Osteoblast (primary cell): ENCODE data around the gene MRPL54. TPM values are rescaled to one million over a fixed set of nuclear protein-coding genes. Genes with fewer than 3 reads are reported as not detected.

Experiments
- DNase-seq: peaks from one replicate; pipeline ENCODE4 v3.0.0; 2011; ENCODE audit warnings: low spot score, mixed read lengths; ENCODE audit not compliant: insufficient read length; ENCODE audit errors: missing footprints
- H2AFZ ChIP-seq: 2 replicates; pipeline ENCODE4 v1.6.0; 2011; ENCODE audit warnings: mild to moderate bottlenecking, low read length
- H3K27ac ChIP-seq: 2 replicates; pipeline ENCODE4 v1.5.1; 2011; ENCODE audit warnings: mild to moderate bottlenecking, low read depth, low read length, moderate library complexity
- H3K27me3 ChIP-seq: 2 replicates; pipeline ENCODE4 v1.6.0; 2012; ENCODE audit warnings: mild to moderate bottlenecking, control low read depth, inconsistent platforms, low read length, moderate library complexity; ENCODE audit not compliant: insufficient read depth
- H3K36me3 ChIP-seq: 2 replicates; pipeline ENCODE4 v1.5.1; 2011; ENCODE audit warnings: mild to moderate bottlenecking, low read length, control low read depth, moderate library complexity; ENCODE audit not compliant: insufficient read depth
- H3K4me1 ChIP-seq: 2 replicates; pipeline ENCODE4 v1.5.1; 2011; ENCODE audit warnings: mild to moderate bottlenecking, low read length, control low read depth, moderate library complexity; ENCODE audit not compliant: insufficient read depth
- H3K4me2 ChIP-seq: 2 replicates; pipeline ENCODE4 v1.6.0; 2011; ENCODE audit warnings: mild to moderate bottlenecking, low read length; ENCODE audit not compliant: insufficient read depth
- H3K4me3 ChIP-seq: fragments of 200-600 bp; sonication (generic); 3 replicates; pipeline ENCODE4 v1.5.1; 2012; ENCODE audit warnings: mild to moderate bottlenecking, low read length, inconsistent platforms; ENCODE audit not compliant: insufficient read depth
- H3K79me2 ChIP-seq: 2 replicates; pipeline ENCODE4 v1.6.0; 2012; ENCODE audit warnings: mild to moderate bottlenecking, low read length, control low read depth, inconsistent platforms; ENCODE audit not compliant: insufficient read depth
- H3K9me3 ChIP-seq: 2 replicates; pipeline ENCODE4 v1.5.1; 2011; ENCODE audit warnings: low read depth, low read length, control low read depth
- H4K20me1 ChIP-seq: 2 replicates; pipeline ENCODE4 v1.6.0; 2012; ENCODE audit warnings: mild to moderate bottlenecking, low read length, control low read depth; ENCODE audit not compliant: insufficient read depth
- total RNA-seq: library from RNA; depleted of rRNA; stranded (reverse); fragments of >200 nt; gene quantifications from 2 replicates; pipeline ENCODE4 v1.2.3, GENCODE V29; 2012
- TF ChIP-seq, protein P1 (sequence below): IDR thresholded peaks from 2 replicates; pipeline ENCODE4 v1.5.1; 2011; ENCODE audit warnings: mild to moderate bottlenecking, low read depth, low read length, moderate library complexity; ENCODE audit errors: extremely low read depth

The MRPL54 gene
- total RNA-seq, 1 donor, result 41.6 TPM

DNA sequence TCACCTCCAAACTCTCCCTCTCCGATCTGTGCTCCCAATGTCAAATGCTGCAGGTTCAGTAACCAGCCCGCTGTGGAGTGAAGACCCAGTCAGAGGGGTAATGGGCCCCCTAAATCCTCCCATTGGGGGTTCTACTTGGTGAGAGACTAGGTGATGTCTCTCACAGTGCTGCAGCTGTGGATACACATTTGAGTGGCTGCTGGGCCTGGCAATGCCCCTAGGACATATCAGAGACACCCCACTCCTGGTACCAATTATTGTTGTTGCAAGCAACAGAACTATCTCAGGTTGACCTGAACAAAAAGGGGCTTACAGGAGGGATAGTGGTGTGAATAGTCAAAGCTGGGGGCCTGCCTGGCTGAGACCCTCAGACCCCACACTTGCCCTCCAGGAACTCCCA, 19.1 kb downstream of the MRPL54 start:
- Histone ChIP-seq H3K36me3 (no peaks in the 10 kb centered on the region), H2AFZ (no peak overlapping the region), H3K9me3 (peaks cover 13% of the 10 kb centered on the region), H3K4me2 (no peak overlapping the region), H3K79me2 (no peaks in the 10 kb centered on the region), H3K4me3 (no peak overlapping the region), H3K27me3 (peaks cover 5% of the 10 kb centered on the region), H4K20me1 (no peaks in the 10 kb centered on the region), H3K4me1 (no peaks in the 10 kb centered on the region), H3K27ac (no peak overlapping the region)
- TF ChIP-seq, protein P1, sequence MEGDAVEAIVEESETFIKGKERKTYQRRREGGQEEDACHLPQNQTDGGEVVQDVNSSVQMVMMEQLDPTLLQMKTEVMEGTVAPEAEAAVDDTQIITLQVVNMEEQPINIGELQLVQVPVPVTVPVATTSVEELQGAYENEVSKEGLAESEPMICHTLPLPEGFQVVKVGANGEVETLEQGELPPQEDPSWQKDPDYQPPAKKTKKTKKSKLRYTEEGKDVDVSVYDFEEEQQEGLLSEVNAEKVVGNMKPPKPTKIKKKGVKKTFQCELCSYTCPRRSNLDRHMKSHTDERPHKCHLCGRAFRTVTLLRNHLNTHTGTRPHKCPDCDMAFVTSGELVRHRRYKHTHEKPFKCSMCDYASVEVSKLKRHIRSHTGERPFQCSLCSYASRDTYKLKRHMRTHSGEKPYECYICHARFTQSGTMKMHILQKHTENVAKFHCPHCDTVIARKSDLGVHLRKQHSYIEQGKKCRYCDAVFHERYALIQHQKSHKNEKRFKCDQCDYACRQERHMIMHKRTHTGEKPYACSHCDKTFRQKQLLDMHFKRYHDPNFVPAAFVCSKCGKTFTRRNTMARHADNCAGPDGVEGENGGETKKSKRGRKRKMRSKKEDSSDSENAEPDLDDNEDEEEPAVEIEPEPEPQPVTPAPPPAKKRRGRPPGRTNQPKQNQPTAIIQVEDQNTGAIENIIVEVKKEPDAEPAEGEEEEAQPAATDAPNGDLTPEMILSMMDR, result no peak
- peak; percentile 8 for DNase-seq

GRCh38 chr19:3782330-3782729, 19.8 kb downstream of the MRPL54 start:
- Histone ChIP-seq H3K27me3 (peaks cover 9% of the 10 kb centered on the region), H4K20me1 (no peaks in the 10 kb centered on the region), H3K4me3 (no peak overlapping the region), H3K4me2 (no peak overlapping the region), H3K36me3 (no peaks in the 10 kb centered on the region), H3K4me1 (no peaks in the 10 kb centered on the region), H3K9me3 (peaks cover 13% of the 10 kb centered on the region), H3K27ac (no peak overlapping the region), H3K79me2 (no peaks in the 10 kb centered on the region), H2AFZ (no peak overlapping the region)
- DNase-seq, result peak; percentile 60
- TF ChIP-seq, protein P1, result no peak

- Histone ChIP-seq H3K27ac (no peak overlapping the region), H3K79me2 (no peaks in the 10 kb centered on the region), H4K20me1 (no peaks in the 10 kb centered on the region), H3K4me3 (no peak overlapping the region), H3K4me2 (no peak overlapping the region), H2AFZ (no peak overlapping the region), H3K36me3 (no peaks in the 10 kb centered on the region), H3K27me3 (peaks cover 9% of the 10 kb centered on the region), H3K4me1 (no peaks in the 10 kb centered on the region), H3K9me3 (peaks cover 13% of the 10 kb centered on the region)
- TF ChIP-seq, protein P1, result no peak
- peak; percentile 44 for DNase-seq
These were observed 20.4 kb downstream of the MRPL54 start for GRCh38 chr19:3782903-3783302.

GRCh38 chr19:3783660-3784584, 21.4 kb downstream of the MRPL54 start:
- Histone ChIP-seq H3K9me3 (peaks cover 13% of the 10 kb centered on the region), H3K79me2 (no peaks in the 10 kb centered on the region), H3K27ac (no peak overlapping the region), H4K20me1 (no peaks in the 10 kb centered on the region), H3K36me3 (no peaks in the 10 kb centered on the region), H2AFZ (no peak overlapping the region), H3K4me3 (no peak overlapping the region), H3K4me2 (no peak overlapping the region), H3K27me3 (peaks cover 9% of the 10 kb centered on the region), H3K4me1 (no peaks in the 10 kb centered on the region)
- DNase-seq, result peak; percentile 72
- TF ChIP-seq, protein P1, result peak; percentile 15
